IMR-90 (cell line): ENCODE measurements around the gene PLAA. TPM values are rescaled to one million over a fixed set of nuclear protein-coding genes. Genes with fewer than 3 reads are reported as not detected.

Experiments used
- ATAC-seq: fragments of 200-7000 bp; cut with Tn5 transposase; 2 replicates; pipeline ENCODE4 v1.9.1; 2020; ENCODE audit warnings: low read depth, mild to moderate bottlenecking, moderate library complexity
- BruUV-seq: library from RNA; stranded (reverse); fragments of 400-500 nt; replicated peaks from 2 replicates; lab custom pipeline; 2021; lab: Mats Ljungman, UMichigan
- CTCF ChIA-PET: fragments of 300-600 bp; formaldehyde crosslinking; extraction: SDS; loops from one replicate; lab custom pipeline; 2021; ENCODE audit warnings: antibody characterized with exemption; lab: Yijun Ruan, JAX
- POLR2A ChIA-PET: fragments of 300-600 bp; sonication (Branson Sonifier 250); formaldehyde crosslinking; loops from one replicate; lab custom pipeline; 2022; ENCODE audit warnings: antibody characterized with exemption; ENCODE audit not compliant: unreplicated experiment; lab: Charles Lee
- DNase-seq: peaks from one replicate; pipeline ENCODE4 v3.0.0; 2013
- H2AFZ ChIP-seq: replicated peaks from 2 replicates; pipeline ENCODE3; 2013; ENCODE audit warnings: low read length, mild to moderate bottlenecking; ENCODE audit not compliant: poor library complexity
- H2AK5ac ChIP-seq: 2 replicates; pipeline ENCODE4 v1.6.1; 2013; ENCODE audit warnings: low read depth, low read length, inconsistent platforms
- H2AK9ac ChIP-seq: replicated peaks from 2 replicates; pipeline ENCODE3; 2013; ENCODE audit warnings: mild to moderate bottlenecking, low read depth, low read length, moderate library complexity; ENCODE audit not compliant: poor library complexity
- H2BK120ac ChIP-seq: 2 replicates; pipeline ENCODE4 v1.6.1; 2013; ENCODE audit warnings: low read depth, low read length, inconsistent platforms
- H2BK15ac ChIP-seq: 3 replicates; pipeline ENCODE4 v1.6.1; 2013; ENCODE audit warnings: low read depth, low read length, inconsistent platforms
- H2BK20ac ChIP-seq: 2 replicates; pipeline ENCODE4 v1.6.1; 2013; ENCODE audit warnings: low read depth, mild to moderate bottlenecking, inconsistent platforms, low read length, moderate library complexity
- H2BK5ac ChIP-seq: 2 replicates; pipeline ENCODE4 v1.6.1; 2013; ENCODE audit warnings: mild to moderate bottlenecking, low read depth, low read length, inconsistent platforms; ENCODE audit not compliant: poor library complexity, severe bottlenecking
- H3K14ac ChIP-seq: replicated peaks from 2 replicates; pipeline ENCODE4 v1.6.1; 2013; ENCODE audit warnings: low read depth, low read length, inconsistent platforms
- H3K18ac ChIP-seq: 2 replicates; pipeline ENCODE4 v1.6.1; 2013; ENCODE audit warnings: low read depth, low read length, control low read depth
- H3K23ac ChIP-seq: 2 replicates; pipeline ENCODE4 v1.6.1; 2013; ENCODE audit warnings: low read depth, low read length, inconsistent platforms
- H3K27ac ChIP-seq: 2 replicates; pipeline ENCODE4 v1.5.1; 2013; ENCODE audit warnings: mild to moderate bottlenecking, control low read depth, low read length; ENCODE audit not compliant: insufficient read depth
- H3K27me3 ChIP-seq: 2 replicates; pipeline ENCODE4 v1.6.1; 2013; ENCODE audit warnings: low read length; ENCODE audit not compliant: control insufficient read depth, insufficient read depth
- H3K36me3 ChIP-seq: 2 replicates; pipeline ENCODE4 v1.6.1; 2013; ENCODE audit warnings: low read length, mixed read lengths; ENCODE audit not compliant: control insufficient read depth, insufficient read depth
- H3K4ac ChIP-seq: 2 replicates; pipeline ENCODE4 v1.6.1; 2013; ENCODE audit warnings: low read depth, low read length, inconsistent platforms
- H3K4me1 ChIP-seq: 2 replicates; pipeline ENCODE4 v1.6.1; 2013; ENCODE audit warnings: low read length, mixed read lengths; ENCODE audit not compliant: control insufficient read depth, insufficient read depth
- H3K4me2 ChIP-seq: 2 replicates; pipeline ENCODE4 v1.6.1; 2013; ENCODE audit warnings: low read depth, mild to moderate bottlenecking, control low read depth, low read length, moderate library complexity
- H3K4me3 ChIP-seq: 2 replicates; pipeline ENCODE4 v1.5.1; 2013; ENCODE audit warnings: low read depth, mild to moderate bottlenecking, control low read depth, low read length, moderate library complexity; ENCODE audit not compliant: insufficient read depth
- H3K56ac ChIP-seq: 2 replicates; pipeline ENCODE4 v1.6.1; 2013; ENCODE audit warnings: low read length, inconsistent platforms; ENCODE audit not compliant: insufficient read depth; ENCODE audit errors: extremely low read depth
- H3K79me1 ChIP-seq, 2 experiments: 2 replicates each; pipeline ENCODE4 v1.6.1; 2013; ENCODE audit warnings: low read length in 2 of 2, inconsistent platforms in 1 of 2, low read depth in 1 of 2
- H3K9ac ChIP-seq: 2 replicates; pipeline ENCODE4 v1.6.1; 2013; ENCODE audit warnings: low read depth, low read length, control low read depth
- H3K9me1 ChIP-seq: 2 replicates; pipeline ENCODE4 v1.6.1; 2013; ENCODE audit warnings: low read length, inconsistent platforms; ENCODE audit not compliant: insufficient read depth
- H3K9me3 ChIP-seq: 2 replicates; pipeline ENCODE4 v1.6.1; 2013; ENCODE audit warnings: low read length; ENCODE audit not compliant: control insufficient read depth, insufficient read depth
- H4K20me1 ChIP-seq: 2 replicates; pipeline ENCODE4 v1.6.1; 2013; ENCODE audit warnings: low read length, inconsistent platforms; ENCODE audit not compliant: insufficient read depth
- H4K5ac ChIP-seq: 2 replicates; pipeline ENCODE4 v1.6.1; 2013; ENCODE audit warnings: mild to moderate bottlenecking, low read depth, low read length, control low read depth
- H4K8ac ChIP-seq, 2 experiments: 2 replicates each; pipeline ENCODE4 v1.6.1; 2013; ENCODE audit warnings: low read depth in 2 of 2, low read length in 2 of 2, control low read depth in 1 of 2, inconsistent platforms in 1 of 2
- H4K91ac ChIP-seq: 2 replicates; pipeline ENCODE4 v1.6.1; 2013; ENCODE audit warnings: low read depth, low read length, inconsistent platforms; ENCODE audit not compliant: insufficient read depth
- BHLHE40 ChIP-seq: fragments of 150-350 bp; IDR thresholded peaks from 2 replicates; pipeline ENCODE4 v1.6.1; 2016; ENCODE audit warnings: mild to moderate bottlenecking, low read depth, low read length
- MAFK ChIP-seq: IDR thresholded peaks from 2 replicates; pipeline ENCODE4 v1.6.1; 2012; ENCODE audit warnings: low read depth, low read length, improper control_type of control experiment
- dilution Hi-C: fragments of 300-500 bp; cut with HindIII; formaldehyde crosslinking; loops from one replicate; pipeline ENCODE4 v1.14.3; 2018; ENCODE audit warnings: low sequenced_read_pairs; ENCODE audit not compliant: unreplicated experiment
- in situ Hi-C: fragments of 300-500 bp; cut with MboI; formaldehyde crosslinking; loops from 3 replicates; pipeline ENCODE4 v1.14.3; 2019; ENCODE audit warnings: low sequenced_read_pairs, inconsistent platforms, mixed read lengths
- intact Hi-C: fragments of 100-400 bp; cut with micrococcal nuclease; formaldehyde crosslinking; loops from 2 replicates; pipeline ENCODE4 v1.10.0; 2022
- polyA plus RNA-seq, 3 experiments: library from polyadenylated mRNA; depleted of rRNA; stranded (reverse); fragments of >200 nt; gene quantifications; 2 replicates each; pipeline ENCODE4 v1.2.3, GENCODE V29; 2012; ENCODE audit warnings: low replicate concordance in 1 of 3
- total RNA-seq: library from RNA; depleted of rRNA; stranded (reverse); fragments of >200 nt; gene quantifications from 2 replicates; pipeline ENCODE4 v1.2.3, GENCODE V29; 2012

PLAA gene
- total and polyA plus RNA-seq, 2 of the 4 experiments (the other 2 are of a cell fraction): 18.2 to 24.4 TPM

DNA sequence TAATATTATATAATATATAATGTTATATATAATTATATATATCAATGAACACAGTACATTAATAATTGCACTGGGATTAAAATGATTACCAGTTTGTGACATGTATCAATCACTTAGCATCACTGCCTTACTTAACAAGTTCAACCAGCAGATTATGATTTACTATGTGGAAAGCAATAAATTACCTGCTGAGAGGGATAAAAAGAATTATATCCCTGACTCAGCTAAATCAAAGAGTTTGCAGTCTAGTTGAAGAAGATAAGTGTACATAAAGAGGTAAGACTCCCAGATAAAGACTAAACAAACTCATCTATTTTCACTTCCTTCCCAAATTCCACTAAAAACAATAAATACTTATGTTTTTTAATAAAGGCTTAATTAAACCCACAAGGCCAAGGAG lies 11.2 kb downstream of the PLAA start:
- no peak overlapping the region for H2BK120ac ChIP-seq
- H3K4me1 ChIP-seq: peaks cover 3% of the 10 kb centered on the region; the same call in 1 of the 2 replicates
- no peak overlapping the region for H3K4me2 ChIP-seq
- H2AK5ac ChIP-seq: no peak overlapping the region
- H3K79me1 ChIP-seq: peaks cover 12 to 26% of the 10 kb centered on the region in 2 experiments
- H2BK5ac ChIP-seq: no peak overlapping the region
- H3K36me3 ChIP-seq: peaks cover 1% of the 10 kb centered on the region; the same call in 1 of the 2 replicates
- H3K27me3 ChIP-seq: no peaks in the 10 kb centered on the region
- DNase-seq (no peak), ATAC-seq (no peak)
- intact Hi-C loops: no loop called here
- TF ChIP-seq BHLHE40 (no peak), MAFK (peak; percentile 94)
- dilution Hi-C loops: no loop called here
- CTCF ChIA-PET: no interaction called here
- peaks cover 8% of the 10 kb centered on the region for H3K9me1 ChIP-seq
- H4K20me1 ChIP-seq: peaks cover 10% of the 10 kb centered on the region
- H3K4me3 ChIP-seq: no peak overlapping the region
- H4K8ac ChIP-seq: no peak overlapping the region; a peak in 1 of 4 replicates
- no peak overlapping the region for H3K4ac ChIP-seq
- H3K18ac ChIP-seq: no peak overlapping the region
- H2BK15ac ChIP-seq: no peak overlapping the region
- no peak overlapping the region for H2AK9ac ChIP-seq
- no TSS peak for BruUV-seq
- H3K9ac ChIP-seq: no peak overlapping the region
- H3K9me3 ChIP-seq: peaks cover 4% of the 10 kb centered on the region
- in situ Hi-C loops: no loop called here
- no peak overlapping the region for H3K56ac ChIP-seq
- POLR2A ChIA-PET: no interaction called here
- H3K14ac ChIP-seq: no peak overlapping the region
- no peak overlapping the region for H4K91ac ChIP-seq
- no peak overlapping the region for H4K5ac ChIP-seq
- no peak overlapping the region for H2AFZ ChIP-seq
- no peak overlapping the region for H2BK20ac ChIP-seq
- no peak overlapping the region for H3K23ac ChIP-seq
- H3K27ac ChIP-seq: no peak overlapping the region
